HG03095 (cell line): ENCODE results near the gene PRSS21.

Experiments used
- ATAC-seq: cut with Tn5 transposase; IDR thresholded peaks from one replicate; pipeline ENCODE4 v1.9.1; 2021; ENCODE audit warnings: moderate library complexity; ENCODE audit not compliant: unreplicated experiment

The PRSS21 gene

DNA sequence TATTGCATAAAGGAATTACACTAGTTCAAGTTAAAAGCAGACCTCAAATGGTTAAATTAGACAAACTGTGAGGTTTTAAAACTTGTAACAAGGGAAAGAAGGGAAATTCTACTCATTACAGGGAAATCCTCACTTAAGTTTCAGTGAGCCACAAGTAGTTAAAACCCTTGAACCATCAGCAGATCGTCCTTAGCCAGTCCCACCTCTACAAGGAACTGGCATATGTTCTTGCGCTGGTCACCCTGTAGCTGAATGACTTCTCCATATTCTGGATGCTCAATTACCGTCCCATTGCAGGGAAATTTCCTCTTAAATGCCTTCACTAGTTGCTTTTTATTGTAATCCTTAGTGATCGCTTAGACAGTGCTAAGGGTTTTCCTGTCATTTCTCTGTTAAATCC lies 5.5 kb downstream of the PRSS21 start:
- ATAC-seq: no peak

GRCh38 chr16:2824626-2825025 lies 7.6 kb downstream of the PRSS21 start:
- ATAC-seq: no peak

DNA sequence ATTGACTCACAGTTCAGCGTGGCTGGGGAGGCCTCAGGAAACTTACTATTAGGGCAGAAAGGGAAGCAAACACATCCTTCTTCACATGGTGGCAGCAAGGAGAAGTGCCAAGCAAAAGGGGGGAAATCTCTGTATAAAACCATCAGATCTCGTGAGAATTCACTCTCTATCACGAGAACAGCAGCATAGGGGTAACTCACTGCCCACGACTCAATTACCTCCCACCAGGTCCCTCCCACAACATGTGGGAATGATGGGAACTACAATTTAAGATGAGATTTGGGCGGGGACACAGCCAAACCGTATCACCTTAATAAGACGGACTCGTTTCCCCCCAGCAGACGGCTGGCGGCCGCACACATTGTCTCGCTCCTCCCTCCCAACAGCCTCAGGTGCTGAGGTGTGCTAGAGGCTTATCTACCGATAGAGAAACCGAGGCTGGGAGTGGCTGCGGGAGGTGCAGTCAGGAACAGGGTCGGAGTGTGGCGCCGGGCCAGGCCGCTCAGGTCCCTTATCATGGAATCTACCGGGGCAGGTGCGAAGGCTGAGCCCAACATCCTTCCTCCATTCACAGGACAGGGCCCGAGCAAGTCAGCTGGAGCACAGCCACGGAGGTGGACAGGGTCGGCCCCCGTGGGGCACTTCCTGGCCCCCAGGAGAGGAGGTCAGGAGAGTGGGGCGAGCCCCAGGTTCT lies 8.2 kb downstream of the PRSS21 start:
- ATAC-seq: no peak

GRCh38 chr16:2825906-2826305 lies 8.9 kb downstream of the PRSS21 start:
- no peak for ATAC-seq

GRCh38 chr16:2826591-2827373 lies 9.7 kb downstream of the PRSS21 start:
- ATAC-seq: no peak

DNA sequence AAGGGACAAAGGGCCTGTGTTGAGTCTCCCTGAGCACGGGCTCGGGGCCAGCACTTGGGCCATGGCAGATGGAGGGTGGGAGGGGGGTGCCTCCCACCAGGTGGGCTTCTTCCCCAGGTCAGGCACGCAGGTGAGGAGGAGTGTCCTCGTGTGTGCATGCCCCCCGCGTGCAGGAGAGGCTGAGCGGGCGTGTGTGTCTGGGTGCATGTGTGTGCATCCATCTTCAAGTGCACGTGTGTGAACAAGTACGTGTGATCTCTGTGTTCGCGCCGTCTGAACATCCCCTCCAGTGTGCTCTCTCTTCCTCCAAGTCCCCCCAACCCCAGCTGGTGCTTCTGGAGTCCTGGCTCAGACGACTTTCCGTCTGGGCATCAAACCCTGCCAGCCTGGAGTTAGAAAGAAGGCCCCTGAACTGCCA lies 10.3 kb downstream of the PRSS21 start:
- ATAC-seq: no peak

- no peak for ATAC-seq
These were observed 10.9 kb downstream of the PRSS21 start for GRCh38 chr16:2827831-2828520.

DNA sequence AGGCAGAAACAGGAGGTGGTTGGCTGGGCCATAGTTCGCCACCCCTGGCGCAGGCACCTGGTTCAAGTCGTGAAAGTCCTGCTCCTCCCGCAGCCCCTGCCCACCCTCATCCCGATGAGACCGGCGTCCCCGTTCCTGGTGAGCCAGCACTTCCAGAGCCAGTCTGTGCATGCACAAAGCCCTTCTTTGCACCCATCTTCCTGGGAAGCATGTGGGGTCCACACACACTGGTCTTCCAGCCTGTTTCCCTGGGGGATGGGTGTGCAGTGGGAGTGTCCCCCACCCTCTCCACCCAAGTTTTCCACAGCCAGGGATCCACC lies 11.4 kb downstream of the PRSS21 start:
- no peak for ATAC-seq

- no peak for ATAC-seq
These were observed 11.9 kb downstream of the PRSS21 start for GRCh38 chr16:2828876-2829430.

DNA sequence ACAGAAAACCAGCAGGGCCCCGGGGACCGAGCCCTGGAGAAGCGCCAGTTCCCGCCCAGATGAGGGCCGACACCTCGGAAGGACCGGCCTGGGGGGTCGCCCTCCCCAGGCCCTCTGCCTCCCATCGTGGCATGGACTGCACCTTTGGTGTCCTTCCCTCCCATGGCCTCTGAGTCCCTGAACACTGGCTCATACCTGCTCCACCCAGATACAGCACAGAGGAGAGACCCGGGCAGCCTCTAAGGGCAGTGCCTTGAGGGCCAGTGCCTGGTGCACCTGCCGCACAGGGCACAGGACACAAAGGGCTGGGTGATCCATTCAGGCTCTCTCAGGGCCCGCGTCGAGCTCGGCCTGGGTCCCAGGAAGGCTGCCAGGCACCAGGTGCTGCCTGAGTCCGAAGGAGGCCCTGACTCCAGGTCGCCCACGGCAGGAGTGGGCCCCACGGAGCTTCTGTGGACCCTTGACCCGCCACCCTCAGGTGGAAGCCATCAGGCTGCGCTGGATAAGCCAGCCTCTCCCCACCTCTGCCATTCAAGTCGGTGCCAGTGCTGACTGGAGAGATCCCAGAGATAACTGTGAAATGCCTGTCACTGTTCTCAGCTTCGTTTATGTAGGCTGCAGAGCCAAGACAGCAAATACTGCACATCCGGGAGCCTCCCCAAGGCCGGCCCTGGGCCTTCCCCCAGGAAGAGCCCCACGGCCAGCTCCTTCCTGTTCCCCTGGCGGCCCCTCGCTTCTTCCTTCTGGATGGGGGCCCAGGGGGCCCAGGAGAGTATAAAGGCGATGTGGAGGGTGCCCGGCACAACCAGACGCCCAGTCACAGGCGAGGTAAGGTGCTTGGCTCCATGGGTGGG lies 12.7 kb downstream of the PRSS21 start, which contains the start of gene ZG16B:
TSS of gene ZG16B (plus strand) at position 803 of the 854 bp plus-strand sequence. CDS start 139 bp downstream, outside the sequence.
- no peak for ATAC-seq

DNA sequence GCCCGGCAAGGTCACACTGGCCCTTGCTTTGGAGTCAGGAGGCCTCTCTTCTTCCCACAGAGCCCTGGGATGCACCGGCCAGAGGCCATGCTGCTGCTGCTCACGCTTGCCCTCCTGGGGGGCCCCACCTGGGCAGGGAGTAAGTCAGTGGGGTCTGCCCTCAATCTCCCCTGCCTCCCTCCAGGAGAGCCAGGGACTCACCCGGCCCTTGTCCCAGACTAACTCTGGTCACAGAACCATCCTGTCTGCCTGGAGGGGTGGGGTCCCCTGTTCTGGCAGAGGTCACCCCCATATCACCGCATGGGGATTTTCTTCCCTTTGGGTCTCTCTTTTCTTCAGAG lies 13.3 kb downstream of the PRSS21 start:
- ATAC-seq: no peak

DNA sequence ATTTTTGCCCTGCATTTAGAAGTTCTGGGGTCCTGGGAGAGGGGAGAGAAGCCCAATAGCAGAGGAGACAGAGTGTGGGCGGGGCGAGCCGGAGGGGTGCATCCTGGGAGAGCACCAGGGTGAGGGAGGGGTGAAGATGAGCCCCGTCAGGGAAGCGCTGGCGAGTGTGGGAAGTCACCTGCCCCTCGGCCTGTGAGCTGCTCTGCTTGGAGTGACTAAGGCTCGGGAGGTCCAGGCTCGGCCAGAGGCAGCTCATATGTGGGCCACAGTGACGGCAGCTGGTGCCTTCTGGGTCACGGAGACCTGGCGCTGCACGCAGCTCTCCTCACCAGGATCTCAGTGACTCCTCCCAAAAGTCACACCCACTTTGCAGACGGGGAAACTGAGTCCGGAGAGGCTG lies 14.2 kb downstream of the PRSS21 start:
- no peak for ATAC-seq

DNA sequence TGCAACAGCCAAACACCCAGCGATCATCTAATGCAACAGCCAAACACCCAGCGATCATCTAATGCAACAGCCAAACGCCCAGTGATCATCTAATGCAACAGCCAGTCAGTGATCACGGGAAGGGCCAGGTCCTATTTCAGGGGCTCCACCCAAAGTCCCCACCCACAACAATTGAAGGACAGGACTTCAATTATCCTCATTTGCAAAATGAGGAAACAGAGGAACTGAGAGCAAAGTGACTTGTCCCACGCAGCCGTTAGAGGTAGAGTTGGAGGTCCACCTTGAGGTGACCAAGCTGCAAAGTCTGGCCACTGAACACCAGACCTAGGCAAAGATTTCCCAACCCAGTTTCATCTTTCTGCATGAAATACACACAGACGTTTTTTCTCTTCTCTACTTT lies 16.7 kb downstream of the PRSS21 start:
- ATAC-seq: no peak

DNA sequence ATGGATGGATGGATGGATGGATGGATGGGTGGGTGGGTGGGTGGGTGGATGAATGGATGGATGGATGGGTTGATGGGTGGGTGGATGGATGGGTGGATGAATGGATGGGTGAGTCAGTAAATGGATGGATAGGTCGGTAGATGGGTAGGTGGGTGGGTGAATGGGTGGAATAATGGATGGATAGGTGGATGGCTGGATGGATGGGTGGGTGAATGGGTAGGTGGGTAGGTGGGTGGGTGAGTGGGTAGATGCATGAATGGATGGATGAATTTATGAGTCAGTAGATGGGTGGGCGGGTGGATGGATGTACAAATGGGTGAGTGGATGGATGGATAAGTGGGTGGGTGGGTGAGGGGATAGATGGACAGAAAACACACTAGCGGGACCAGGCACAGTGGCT lies 17.9 kb downstream of the PRSS21 start:
- no peak for ATAC-seq

DNA sequence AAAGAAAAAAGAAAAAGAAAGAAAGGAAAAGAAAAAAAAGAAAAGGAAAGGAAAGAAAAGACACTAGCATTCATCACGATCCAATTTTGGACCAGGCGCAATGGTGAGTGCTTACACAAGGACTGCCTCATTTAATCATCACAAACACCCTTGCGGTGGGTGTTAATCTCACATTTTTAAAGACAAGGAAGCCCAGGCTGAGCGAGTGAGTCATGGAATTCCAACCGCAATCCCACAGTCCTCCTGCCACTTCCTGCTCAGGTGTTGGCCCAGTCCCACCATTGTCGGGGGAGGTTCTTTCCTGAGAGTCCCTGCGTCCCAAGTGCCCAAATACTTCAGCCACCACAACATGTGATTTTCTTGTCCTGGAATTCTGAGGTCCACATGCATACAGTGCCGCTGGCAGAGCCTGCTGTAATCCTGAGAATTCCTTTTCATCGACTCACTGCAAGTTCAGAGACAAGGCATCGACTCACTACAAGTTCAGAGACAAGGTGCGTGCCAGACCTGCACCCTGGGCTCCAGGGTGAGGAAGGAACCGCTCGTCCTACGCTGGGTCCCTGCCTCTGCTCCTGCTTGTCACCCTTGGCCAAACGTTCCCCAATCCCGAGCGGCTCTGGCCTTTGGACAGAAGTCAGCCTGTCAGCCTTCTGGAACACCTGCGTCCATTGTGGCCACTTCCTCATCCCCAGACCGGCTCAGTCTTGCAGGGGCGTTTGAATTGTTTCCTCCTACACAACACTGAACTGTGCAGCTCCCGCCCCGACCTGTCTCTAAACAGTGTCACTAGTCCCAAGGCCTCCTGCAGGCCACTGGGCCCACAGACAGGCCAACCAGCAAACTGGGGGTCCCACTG lies 18.8 kb downstream of the PRSS21 start:
- no peak for ATAC-seq

GRCh38 chr16:2836646-2837508 lies 19.8 kb downstream of the PRSS21 start:
- no peak for ATAC-seq

- ATAC-seq: no peak
These were observed 21.9 kb downstream of the PRSS21 start for GRCh38 chr16:2838928-2839327.

DNA sequence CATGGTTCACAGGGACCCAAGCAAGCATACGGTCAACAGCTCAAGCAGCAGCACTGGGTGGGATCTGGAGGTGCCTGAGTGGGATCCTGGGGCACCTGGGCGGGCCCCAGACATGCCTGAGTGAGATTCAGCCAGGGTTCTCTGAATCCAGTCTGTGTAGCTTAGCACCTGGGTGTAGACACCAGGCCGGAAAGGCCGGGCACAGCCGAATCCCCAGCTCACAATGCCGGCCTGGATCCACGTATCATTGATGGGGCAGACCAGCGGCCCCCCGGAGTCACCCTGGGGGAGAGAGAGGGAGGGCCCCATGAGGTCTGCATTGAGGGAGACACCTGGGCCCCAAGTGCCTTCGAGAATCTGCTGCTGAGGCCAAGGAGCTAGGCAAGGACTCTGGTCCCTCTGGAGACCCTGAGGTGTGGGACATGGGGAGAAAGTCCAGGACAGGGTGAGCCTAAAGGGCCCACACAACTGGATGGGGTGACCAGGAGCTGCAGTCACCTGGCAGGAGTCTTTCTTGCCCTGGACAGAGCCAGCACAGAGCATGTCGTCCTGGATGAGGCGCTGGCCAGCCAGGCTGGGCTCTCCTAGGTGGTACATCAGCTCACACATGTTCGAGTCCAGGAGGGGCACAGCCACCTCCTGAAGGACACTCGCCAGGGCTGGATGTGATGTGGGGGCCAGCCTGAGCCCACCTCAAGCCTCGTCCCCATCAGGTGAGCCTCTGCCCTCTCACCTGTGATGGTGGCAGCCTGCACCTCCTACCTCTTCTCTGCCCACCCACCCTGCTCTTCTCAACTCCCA lies 22.8 kb downstream of the PRSS21 start:
- no peak for ATAC-seq
